Natural killer cell (primary cell): ENCODE measurements around the gene EEFSEC. TPM values are rescaled to one million over a fixed set of nuclear protein-coding genes. Genes with fewer than 3 reads are reported as not detected.

Experiments
- ATAC-seq, 3 donors: fragments of 150-1000 bp in 2 of 3; fragments of 200-7000 bp in 1 of 3; cut with Tn5 transposase; 1 replicate in 1 of 3; 2 replicates in 2 of 3; pipeline ENCODE4 v1.10.0; 2021; ENCODE audit warnings: mild to moderate bottlenecking in 2 of 3, moderate library complexity in 2 of 3
- DNase-seq, 2 donors: peaks; one replicate each; pipeline versions ENCODE4 v3.0.0 to v3.0.0-alpha.2; 2013 to 2021; ENCODE audit warnings: mixed read lengths in 1 of 2
- H3K27ac ChIP-seq: one replicate; pipeline ENCODE4 v1.5.1; 2013; ENCODE audit warnings: mild to moderate bottlenecking, low read length
- H3K27me3 ChIP-seq: one replicate; pipeline ENCODE4 v1.6.1; 2013; ENCODE audit warnings: low read length; ENCODE audit not compliant: control insufficient read depth, insufficient read depth
- H3K36me3 ChIP-seq: one replicate; pipeline ENCODE4 v1.6.1; 2013; ENCODE audit warnings: low read length; ENCODE audit not compliant: control insufficient read depth, insufficient read depth
- H3K4me1 ChIP-seq: one replicate; pipeline ENCODE4 v1.6.1; 2013; ENCODE audit warnings: low read length; ENCODE audit not compliant: control insufficient read depth, insufficient read depth
- H3K4me3 ChIP-seq: one replicate; pipeline ENCODE4 v1.5.1; 2013; ENCODE audit warnings: low read length
- H3K9me3 ChIP-seq: one replicate; pipeline ENCODE4 v1.6.1; 2013; ENCODE audit warnings: low read length; ENCODE audit not compliant: control insufficient read depth, insufficient read depth
- H3K27ac Mint-ChIP-seq, 2 donors: one replicate each; pipeline ENCODE4 v1.8.0; 2022; ENCODE audit warnings: mild to moderate bottlenecking in 2 of 2, mixed read lengths in 2 of 2, moderate library complexity in 1 of 2
- H3K27me3 Mint-ChIP-seq, 2 donors: one replicate each; pipeline ENCODE4 v1.8.0; 2022; ENCODE audit warnings: low read depth in 2 of 2, mixed read lengths in 2 of 2
- H3K36me3 Mint-ChIP-seq: one replicate; pipeline ENCODE4 v1.8.0; 2022; ENCODE audit warnings: mixed read lengths
- H3K4me1 Mint-ChIP-seq, 2 donors: one replicate each; pipeline ENCODE4 v1.8.0; 2022; ENCODE audit warnings: mixed read lengths in 2 of 2
- H3K4me3 Mint-ChIP-seq: one replicate; pipeline ENCODE4 v1.8.0; 2022; ENCODE audit warnings: mild to moderate bottlenecking, moderate library complexity, mixed read lengths
- H3K9me3 Mint-ChIP-seq, 2 donors: one replicate each; pipeline ENCODE4 v1.8.0; 2022; ENCODE audit warnings: mixed read lengths in 2 of 2
- WGBS: methylation state at CpG from one replicate; pipeline ENCODE4 v1.1.7; 2013; ENCODE audit warnings: missing lambda C conversion rate; ENCODE audit not compliant: insufficient coverage; 5-methylcytosine and 5-hydroxymethylcytosine counted together
- intact Hi-C: fragments of 100-400 bp; cut with micrococcal nuclease; formaldehyde crosslinking; loops from one replicate; pipeline ENCODE4 v1.14.2; 2022
- total RNA-seq, 4 donors: library from RNA; stranded (reverse); fragments of 120-200 nt in 1 of 4; gene quantifications; one replicate each; pipeline versions ENCODE4 v1.2.3 to v1.2.4, GENCODE V29; 2013 to 2022
- TF ChIP-seq, protein P1 (sequence below): fragments of 200-600 bp; IDR thresholded peaks from one replicate; pipeline ENCODE4 v1.8.0; 2022; ENCODE audit warnings: antibody characterized with exemption

Gene EEFSEC
- total RNA-seq, 3 donors from 2014 or later (not counting 1 experiment from before 2014, with no cell fraction given): 16.7 to 18.9 (median 17.6) TPM

DNA sequence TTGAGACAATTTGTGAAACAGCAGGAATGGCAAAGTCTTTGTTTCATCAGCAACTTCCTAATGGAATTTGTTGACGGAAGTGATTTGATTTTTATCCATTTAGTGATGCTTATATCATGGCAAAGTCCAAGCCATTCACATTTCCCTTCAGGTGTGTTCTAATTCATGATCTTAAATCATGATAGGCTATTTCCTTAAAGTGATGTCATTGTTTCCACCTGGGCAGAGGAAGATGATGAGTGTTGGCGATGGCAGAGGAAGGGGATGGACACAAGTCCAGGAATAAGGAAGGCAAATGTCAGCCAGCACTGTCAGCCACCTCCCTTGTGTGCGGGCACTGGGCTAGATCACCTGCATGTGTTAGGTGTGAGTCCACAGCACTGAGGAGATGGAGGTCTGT lies 49.9 kb downstream of the EEFSEC start:
- Histone ChIP-seq H3K9me3 (no peaks in the 10 kb centered on the region), H3K4me1 (no peaks in the 10 kb centered on the region), H3K36me3 (peaks cover 1% of the 10 kb centered on the region), H3K27me3 (no peaks in the 10 kb centered on the region), H3K4me3 (no peak overlapping the region), H3K27ac (no peak overlapping the region)
- Mint-ChIP-seq H3K27ac (no peak overlapping the region), H3K9me3 (no peaks in the 10 kb centered on the region), H3K4me3 (no peak overlapping the region), H3K27me3 (no peaks in the 10 kb centered on the region), H3K4me1 (peaks cover 14 to 18% of the 10 kb centered on the region in 2 donors), H3K36me3 (no peaks in the 10 kb centered on the region)
- intact Hi-C loops: no loop called here
- DNase-seq: no peak
- WGBS: 97% methylated on average over 3 of the region's 3 CpGs
- TF ChIP-seq, protein P1, sequence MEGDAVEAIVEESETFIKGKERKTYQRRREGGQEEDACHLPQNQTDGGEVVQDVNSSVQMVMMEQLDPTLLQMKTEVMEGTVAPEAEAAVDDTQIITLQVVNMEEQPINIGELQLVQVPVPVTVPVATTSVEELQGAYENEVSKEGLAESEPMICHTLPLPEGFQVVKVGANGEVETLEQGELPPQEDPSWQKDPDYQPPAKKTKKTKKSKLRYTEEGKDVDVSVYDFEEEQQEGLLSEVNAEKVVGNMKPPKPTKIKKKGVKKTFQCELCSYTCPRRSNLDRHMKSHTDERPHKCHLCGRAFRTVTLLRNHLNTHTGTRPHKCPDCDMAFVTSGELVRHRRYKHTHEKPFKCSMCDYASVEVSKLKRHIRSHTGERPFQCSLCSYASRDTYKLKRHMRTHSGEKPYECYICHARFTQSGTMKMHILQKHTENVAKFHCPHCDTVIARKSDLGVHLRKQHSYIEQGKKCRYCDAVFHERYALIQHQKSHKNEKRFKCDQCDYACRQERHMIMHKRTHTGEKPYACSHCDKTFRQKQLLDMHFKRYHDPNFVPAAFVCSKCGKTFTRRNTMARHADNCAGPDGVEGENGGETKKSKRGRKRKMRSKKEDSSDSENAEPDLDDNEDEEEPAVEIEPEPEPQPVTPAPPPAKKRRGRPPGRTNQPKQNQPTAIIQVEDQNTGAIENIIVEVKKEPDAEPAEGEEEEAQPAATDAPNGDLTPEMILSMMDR: no peak
- ATAC-seq: no peak

DNA sequence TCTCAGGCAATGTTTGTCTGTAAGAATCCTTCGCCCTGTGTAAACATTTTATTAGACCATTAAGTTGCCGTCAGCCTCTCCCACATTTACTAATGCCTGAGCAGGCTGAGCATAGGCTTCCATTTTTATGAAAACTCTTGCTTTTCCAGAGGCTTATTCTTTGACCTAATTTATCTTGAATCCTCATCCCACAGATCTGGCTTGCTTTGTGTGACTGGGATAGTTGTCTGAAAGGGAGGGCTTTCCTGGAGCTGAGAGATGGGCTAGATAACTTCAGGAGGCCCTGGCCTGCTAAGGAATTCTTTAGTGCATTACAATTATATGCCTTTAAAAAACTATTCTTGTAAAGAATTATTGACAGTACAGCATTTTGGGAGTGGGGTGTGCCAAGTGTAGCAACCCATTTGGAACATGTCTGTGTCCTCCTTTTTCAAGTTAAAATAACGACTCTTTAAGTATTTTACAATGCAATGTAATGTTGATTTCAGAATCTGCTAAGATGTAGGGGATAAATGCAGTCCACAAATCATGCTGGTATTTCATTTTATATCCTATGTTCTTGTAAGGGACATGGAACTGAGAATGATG lies 52.4 kb downstream of the EEFSEC start:
- 95% methylated on average over 3 of the region's 3 CpGs for WGBS
- no peak overlapping the region for H3K27ac ChIP-seq
- Mint-ChIP-seq H3K27ac (no peak overlapping the region), H3K9me3 (no peaks in the 10 kb centered on the region), H3K4me3 (no peak overlapping the region), H3K27me3 (no peaks in the 10 kb centered on the region), H3K4me1 (peaks cover 23 to 33% of the 10 kb centered on the region in 2 donors), H3K36me3 (no peaks in the 10 kb centered on the region)
- H3K4me1 ChIP-seq: no peaks in the 10 kb centered on the region
- no peak overlapping the region for H3K4me3 ChIP-seq
- TF ChIP-seq, protein P1: no peak
- intact Hi-C loops: no loop called here
- H3K9me3 ChIP-seq: no peaks in the 10 kb centered on the region
- ATAC-seq (no peak), DNase-seq (no peak)
- H3K27me3 ChIP-seq: no peaks in the 10 kb centered on the region
- H3K36me3 ChIP-seq: peaks cover 1% of the 10 kb centered on the region

DNA sequence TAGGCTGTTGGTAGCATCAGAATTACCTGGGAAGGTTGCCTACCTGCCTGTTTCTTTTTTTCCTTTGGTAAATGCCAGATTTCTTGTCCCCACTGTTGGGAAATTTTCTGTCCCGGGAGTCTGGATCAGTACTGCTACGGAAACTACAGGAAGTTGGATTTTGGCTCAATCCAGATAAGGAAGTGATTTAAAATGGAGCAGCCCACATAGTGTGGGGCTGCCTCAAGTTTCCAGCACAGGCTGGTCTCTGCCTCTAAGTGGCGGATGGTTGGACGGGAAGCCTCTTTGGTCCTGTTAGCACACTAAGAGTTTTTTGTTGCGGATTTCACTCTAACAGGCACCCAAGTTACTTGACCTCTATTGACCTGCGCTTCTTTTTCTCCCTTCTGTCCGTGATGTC lies 54.7 kb downstream of the EEFSEC start:
- H3K4me1 Mint-ChIP-seq: peaks cover 16 to 27% of the 10 kb centered on the region in 2 donors
- H3K9me3 Mint-ChIP-seq: no peaks in the 10 kb centered on the region
- Histone ChIP-seq H3K27me3 (no peaks in the 10 kb centered on the region), H3K9me3 (no peaks in the 10 kb centered on the region), H3K4me1 (no peaks in the 10 kb centered on the region), H3K36me3 (no peaks in the 10 kb centered on the region), H3K4me3 (no peak overlapping the region), H3K27ac (no peak overlapping the region)
- no peaks in the 10 kb centered on the region for H3K27me3 Mint-ChIP-seq
- H3K4me3 Mint-ChIP-seq: no peak overlapping the region
- no peak for ATAC-seq
- H3K27ac Mint-ChIP-seq: no peak overlapping the region
- intact Hi-C loops: no loop called here
- TF ChIP-seq, protein P1: no peak
- no peaks in the 10 kb centered on the region for H3K36me3 Mint-ChIP-seq
- WGBS: 93% methylated on average over 6 of the region's 7 CpGs
- no peak for DNase-seq

DNA sequence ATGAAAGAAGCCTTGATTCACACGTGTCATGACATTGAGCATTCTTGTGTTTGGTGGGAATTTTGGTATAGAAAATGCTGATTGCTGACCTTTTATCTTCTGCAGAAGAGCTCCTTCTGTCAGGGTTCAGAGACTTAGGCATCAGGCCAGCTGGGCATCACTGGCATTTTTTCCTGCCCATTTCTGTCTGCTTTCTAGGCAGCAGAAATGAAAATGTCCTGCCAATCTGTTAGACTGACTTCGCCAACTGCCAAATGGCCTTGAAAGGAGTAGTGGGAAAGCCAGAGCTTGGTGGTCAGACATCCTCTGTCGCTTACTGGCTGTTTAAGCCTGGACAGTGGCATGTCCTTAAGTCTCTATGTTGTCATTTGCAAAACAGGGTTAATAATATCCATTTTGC lies 57.4 kb downstream of the EEFSEC start:
- no peak for DNase-seq
- H3K27me3 ChIP-seq: no peaks in the 10 kb centered on the region
- H3K9me3 ChIP-seq: no peaks in the 10 kb centered on the region
- Mint-ChIP-seq H3K4me1 (peaks cover 21 to 27% of the 10 kb centered on the region in 2 donors), H3K27me3 (no peaks in the 10 kb centered on the region), H3K9me3 (no peaks in the 10 kb centered on the region), H3K27ac (no peak overlapping the region), H3K36me3 (no peaks in the 10 kb centered on the region), H3K4me3 (no peak overlapping the region)
- no peaks in the 10 kb centered on the region for H3K4me1 ChIP-seq
- WGBS: 98% methylated on average over 3 of the region's 3 CpGs
- intact Hi-C loops: no loop called here
- ATAC-seq: no peak
- TF ChIP-seq, protein P1: no peak
- no peak overlapping the region for H3K4me3 ChIP-seq
- no peak overlapping the region for H3K27ac ChIP-seq
- no peaks in the 10 kb centered on the region for H3K36me3 ChIP-seq
